Gastrocnemius medialis (tissue), 4 donors: Measurements from ENCODE around the gene KDM1A. TPM values are rescaled to one million over a fixed set of nuclear protein-coding genes. Genes with fewer than 3 reads are reported as not detected.

Experiments used
- ATAC-seq, 2 donors: fragments of 150-250 bp; one replicate each; pipeline ENCODE4 v1.9.1; 2016
- DNase-seq, 2 donors: peaks; one replicate each; pipeline ENCODE4 v3.0.0-alpha.2; 2019
- H3K27ac ChIP-seq, 4 donors: fragments of 200-600 bp; sonication (generic); 1 replicate in 1 of 4; 2 replicates in 3 of 4; pipeline ENCODE4 v1.5.1; 2016 to 2018; ENCODE audit warnings: mild to moderate bottlenecking in 2 of 4, moderate library complexity in 1 of 4
- H3K27me3 ChIP-seq, 3 donors: fragments of 200-600 bp; sonication (generic) in 2 of 3; 1 replicate in 1 of 3; 2 replicates in 2 of 3; pipeline versions ENCODE4 v1.5.1 to v1.6.0; 2016 to 2019; ENCODE audit warnings: mild to moderate bottlenecking in 1 of 3, moderate library complexity in 1 of 3
- H3K36me3 ChIP-seq, 2 donors: fragments of 200-600 bp; sonication (generic) in 1 of 2; one replicate each; pipeline ENCODE4 v1.5.1; 2017 to 2018
- H3K4me1 ChIP-seq, 2 donors: fragments of 200-600 bp; sonication (generic) in 1 of 2; one replicate each; pipeline ENCODE4 v1.5.1; 2016 to 2017; ENCODE audit warnings: mild to moderate bottlenecking in 2 of 2
- H3K4me3 ChIP-seq, 4 donors: fragments of 200-600 bp; sonication (generic) in 3 of 4; 1 replicate in 1 of 4; 2 replicates in 3 of 4; pipeline ENCODE4 v1.5.1; 2016 to 2019; ENCODE audit warnings: mild to moderate bottlenecking in 2 of 4
- H3K9me3 ChIP-seq, 3 donors: fragments of 200-600 bp; sonication (generic) in 2 of 3; 1 replicate in 1 of 3; 2 replicates in 2 of 3; pipeline ENCODE4 v1.5.1; 2016 to 2019
- POLR2A ChIP-seq, 2 donors: fragments of 450-650 bp; IDR thresholded peaks; one replicate each; pipeline ENCODE4 v1.6.1; 2017; ENCODE audit warnings: antibody characterized with exemption in 2 of 2, mild to moderate bottlenecking in 2 of 2, moderate library complexity in 2 of 2
- in situ Hi-C, 4 donors: fragments of 200-750 bp; cut with MboI; loops; one replicate each; pipeline versions ENCODE4 v1.15.0 to v1.8.0; 2017; ENCODE audit warnings: low sequenced_read_pairs in 4 of 4
- intact Hi-C: fragments of 100-400 bp; cut with DNase I; formaldehyde crosslinking; loops from one replicate; pipeline ENCODE4 v1.15.1; 2023; ENCODE audit warnings: low total_unique reads
- total RNA-seq, 4 donors: library from RNA; depleted of rRNA; stranded (reverse); fragments of >200 nt; gene quantifications; one replicate each; pipeline versions ENCODE4 v1.1.0 to v1.2.3, GENCODE V29; 2016
- TF ChIP-seq, protein P1 (sequence below), 5 experiments: fragments of 450-650 bp in 3 of 5; fragments of 200-600 bp in 2 of 5; sonication (generic) in 2 of 5; IDR thresholded peaks in 4 of 5; conservative IDR thresholded peaks in 1 of 5; 1 replicate in 4 of 5; 2 replicates in 1 of 5; pipeline ENCODE4 v1.5.1; 2016 to 2019; ENCODE audit warnings: antibody characterized with exemption in 5 of 5, mild to moderate bottlenecking in 3 of 5, moderate library complexity in 3 of 5

Gene KDM1A
- total RNA-seq, 4 donors from 2014 or later = 46.0 to 76.2 (median 58.7) TPM

- H3K9me3 ChIP-seq = no peaks in the 10 kb centered on the region
- H3K27me3 ChIP-seq = no peaks in the 10 kb centered on the region
- in situ Hi-C loops = no loop called here
- intact Hi-C loops = loop anchor here (10.0 kb wide), 1 partner anchor 1239 kb away; the partner anchor contains the start of gene USP48
- no peak overlapping the region for H3K27ac ChIP-seq
- DNase-seq (no peak), ATAC-seq (no peak)
- no peak overlapping the region for H3K4me3 ChIP-seq
- H3K4me1 ChIP-seq = peaks cover 8 to 14% of the 10 kb centered on the region in 2 donors
- no peaks in the 10 kb centered on the region for H3K36me3 ChIP-seq
- TF ChIP-seq, protein P1, sequence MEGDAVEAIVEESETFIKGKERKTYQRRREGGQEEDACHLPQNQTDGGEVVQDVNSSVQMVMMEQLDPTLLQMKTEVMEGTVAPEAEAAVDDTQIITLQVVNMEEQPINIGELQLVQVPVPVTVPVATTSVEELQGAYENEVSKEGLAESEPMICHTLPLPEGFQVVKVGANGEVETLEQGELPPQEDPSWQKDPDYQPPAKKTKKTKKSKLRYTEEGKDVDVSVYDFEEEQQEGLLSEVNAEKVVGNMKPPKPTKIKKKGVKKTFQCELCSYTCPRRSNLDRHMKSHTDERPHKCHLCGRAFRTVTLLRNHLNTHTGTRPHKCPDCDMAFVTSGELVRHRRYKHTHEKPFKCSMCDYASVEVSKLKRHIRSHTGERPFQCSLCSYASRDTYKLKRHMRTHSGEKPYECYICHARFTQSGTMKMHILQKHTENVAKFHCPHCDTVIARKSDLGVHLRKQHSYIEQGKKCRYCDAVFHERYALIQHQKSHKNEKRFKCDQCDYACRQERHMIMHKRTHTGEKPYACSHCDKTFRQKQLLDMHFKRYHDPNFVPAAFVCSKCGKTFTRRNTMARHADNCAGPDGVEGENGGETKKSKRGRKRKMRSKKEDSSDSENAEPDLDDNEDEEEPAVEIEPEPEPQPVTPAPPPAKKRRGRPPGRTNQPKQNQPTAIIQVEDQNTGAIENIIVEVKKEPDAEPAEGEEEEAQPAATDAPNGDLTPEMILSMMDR (IDR thresholded peaks at IDR 0.05 in 4 of 5, conservative IDR thresholded peaks at IDR 0.05 in 1 of 5) = no peak
- no peak for TF ChIP-seq POLR2A (IDR thresholded peaks at IDR 0.05)
Measured at GRCh38 chr1:23023174-23023845, 4.0 kb downstream of the KDM1A start.

GRCh38 chr1:23026568-23026967 is 7.3 kb downstream of the KDM1A start:
- TF ChIP-seq, protein P1 (IDR thresholded peaks at IDR 0.05 in 4 of 5, conservative IDR thresholded peaks at IDR 0.05 in 1 of 5) = no peak
- TF ChIP-seq POLR2A (IDR thresholded peaks at IDR 0.05) = no peak
- ATAC-seq = no peak
- intact Hi-C loops = loop anchor here (10.0 kb wide), 1 partner anchor 1242 kb away; the partner anchor contains the start of gene USP48

DNA sequence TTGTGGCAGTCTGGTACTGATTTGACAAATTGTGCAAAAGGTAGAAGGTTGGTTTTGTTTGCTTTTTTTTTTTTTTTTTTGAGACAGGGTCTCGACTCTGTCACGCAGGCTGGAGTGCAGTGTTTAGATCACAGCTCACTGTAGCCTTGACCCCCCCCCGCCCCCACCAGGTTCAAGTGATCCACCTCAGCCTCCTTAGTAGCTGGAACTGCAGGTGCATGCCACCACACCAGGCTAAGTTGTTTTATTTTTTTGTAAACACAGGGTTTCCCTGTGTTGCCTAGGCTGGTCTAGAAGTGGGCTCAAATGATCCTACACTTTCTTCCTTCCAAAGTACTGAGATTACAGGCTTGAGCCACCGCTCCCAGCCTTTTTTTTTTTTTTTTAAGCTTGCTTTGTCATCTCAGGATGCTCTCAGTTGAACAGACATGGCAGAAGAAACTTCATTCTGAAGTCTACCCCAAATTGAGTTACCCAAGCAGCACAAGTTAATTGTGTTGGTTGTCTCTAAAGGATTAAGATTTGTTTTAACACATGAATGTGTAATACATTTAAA is 8.2 kb downstream of the KDM1A start:
- peaks cover 0 to 3% of the 10 kb centered on the region in 2 donors for H3K4me1 ChIP-seq
- H3K36me3 ChIP-seq = no peaks in the 10 kb centered on the region
- intact Hi-C loops (loop anchor here (10.0 kb wide), 1 partner anchor 1243 kb away; the partner anchor contains the start of gene USP48), in situ Hi-C loops (no loop called here)
- H3K4me3 ChIP-seq = no peak overlapping the region
- DNase-seq (no peak), ATAC-seq (no peak)
- H3K27ac ChIP-seq = no peak overlapping the region
- TF ChIP-seq POLR2A (IDR thresholded peaks at IDR 0.05) = no peak
- H3K27me3 ChIP-seq = no peaks in the 10 kb centered on the region
- H3K9me3 ChIP-seq = no peaks in the 10 kb centered on the region

More at GRCh38 chr1:23026568-23026967, 7.3 kb downstream of the KDM1A start:
- H3K4me3 ChIP-seq = no peak overlapping the region
- H3K27me3 ChIP-seq = no peaks in the 10 kb centered on the region
- DNase-seq = no peak
- in situ Hi-C loops = no loop called here
- H3K36me3 ChIP-seq = no peaks in the 10 kb centered on the region
- no peaks in the 10 kb centered on the region for H3K9me3 ChIP-seq
- H3K27ac ChIP-seq = no peak overlapping the region
- peaks cover 0 to 3% of the 10 kb centered on the region in 2 donors for H3K4me1 ChIP-seq

- TF ChIP-seq, protein P1 (IDR thresholded peaks at IDR 0.05 in 4 of 5, conservative IDR thresholded peaks at IDR 0.05 in 1 of 5) = no peak
- no peak for TF ChIP-seq POLR2A (IDR thresholded peaks at IDR 0.05)
- Histone ChIP-seq H3K4me1 (peaks cover 0 to 11% of the 10 kb centered on the region in 2 donors), H3K36me3 (no peaks in the 10 kb centered on the region), H3K27me3 (no peaks in the 10 kb centered on the region), H3K9me3 (no peaks in the 10 kb centered on the region), H3K27ac (no peak overlapping the region), H3K4me3 (no peak overlapping the region)
- DNase-seq (no peak), ATAC-seq (no peak)
- in situ Hi-C loops (no loop called here), intact Hi-C loops (loop anchor here (10.0 kb wide), 1 partner anchor 1245 kb away; the partner anchor contains the start of gene USP48)
Measured at GRCh38 chr1:23029337-23029736, 10.1 kb downstream of the KDM1A start.

GRCh38 chr1:23035823-23036452 is 16.7 kb downstream of the KDM1A start:
- no peaks in the 10 kb centered on the region for H3K9me3 ChIP-seq
- no peak overlapping the region for H3K27ac ChIP-seq
- intact Hi-C loops (no loop called here), in situ Hi-C loops (no loop called here)
- no peaks in the 10 kb centered on the region for H3K36me3 ChIP-seq
- no peak for TF ChIP-seq POLR2A (IDR thresholded peaks at IDR 0.05)
- TF ChIP-seq, protein P1 (IDR thresholded peaks at IDR 0.05 in 4 of 5, conservative IDR thresholded peaks at IDR 0.05 in 1 of 5) = no peak
- H3K4me3 ChIP-seq = no peak overlapping the region
- H3K27me3 ChIP-seq = no peaks in the 10 kb centered on the region
- no peak for DNase-seq
- ATAC-seq = no peak
- peaks cover 9 to 15% of the 10 kb centered on the region in 2 donors for H3K4me1 ChIP-seq
